Endothelial cell of umbilical vein (primary cell): Measurements from ENCODE around the gene CACNA1E. TPM values are rescaled to one million over a fixed set of nuclear protein-coding genes. Genes with fewer than 3 reads are reported as not detected.

Experiments used
- BruUV-seq: library from RNA; stranded (reverse); fragments of 400-500 nt; replicated peaks from 2 replicates; lab custom pipeline; 2021; lab: Mats Ljungman, UMichigan
- CTCF ChIA-PET: fragments of 300-600, 350-600 bp; sonication (Branson Sonifier 250); formaldehyde crosslinking; loops from one replicate; lab custom pipeline; 2021; ENCODE audit warnings: antibody characterized with exemption, inconsistent platforms; lab: Charles Lee
- POLR2A ChIA-PET: fragments of 300-600, 350-600 bp; sonication (Branson Sonifier 250); formaldehyde crosslinking; loops from one replicate; lab custom pipeline; 2021; ENCODE audit warnings: antibody characterized with exemption, inconsistent platforms; lab: Charles Lee
- DNase-seq: peaks from one replicate; pipeline ENCODE4 v3.0.0-alpha.2; 2011; ENCODE audit warnings: low read depth, low spot score
- FAIRE-seq: peaks from 2 replicates; lab custom pipeline; 2011; peaks lifted over from hg19 to GRCh38; lab: Jason Lieb, UNC
- H2AFZ ChIP-seq: 2 replicates; pipeline ENCODE4 v1.6.0; 2012; ENCODE audit warnings: low read depth, low read length, control low read depth, inconsistent platforms
- H3K27ac ChIP-seq: 2 replicates; pipeline ENCODE4 v1.5.1; 2011; ENCODE audit warnings: low read depth, mild to moderate bottlenecking, control low read depth, low read length, moderate library complexity; ENCODE audit not compliant: insufficient read depth
- H3K27me3 ChIP-seq, 2 experiments: 2 replicates each; pipeline versions ENCODE4 v1.6.0 to v1.6.1; 2011; ENCODE audit warnings: low read length in 2 of 2, mixed read lengths in 1 of 2; ENCODE audit not compliant: control insufficient read depth in 2 of 2, insufficient read depth in 2 of 2
- H3K36me3 ChIP-seq, 2 experiments: 2 replicates in 1 of 2; 3 replicates in 1 of 2; pipeline ENCODE4 v1.5.1; 2011; ENCODE audit warnings: low read length in 2 of 2, mild to moderate bottlenecking in 1 of 2, moderate library complexity in 1 of 2; ENCODE audit not compliant: control insufficient read depth in 2 of 2, insufficient read depth in 2 of 2; ENCODE audit errors: extremely low read depth in 1 of 2
- H3K4me1 ChIP-seq: 3 replicates; pipeline ENCODE4 v1.5.1; 2011; ENCODE audit warnings: mild to moderate bottlenecking, low read length; ENCODE audit not compliant: control insufficient read depth, insufficient read depth; ENCODE audit errors: extremely low read depth
- H3K4me2 ChIP-seq: 2 replicates; pipeline ENCODE4 v1.6.1; 2011; ENCODE audit warnings: low read length, control low read depth, mixed read lengths; ENCODE audit not compliant: insufficient read depth
- H3K4me3 ChIP-seq, 3 experiments: fragments of 200-600 bp in 1 of 3; sonication (generic), shearing (Covaris generic) in 1 of 3; replicated peaks in 1 of 3; 2 replicates each; pipeline ENCODE4 v1.5.1; 2011 to 2016; ENCODE audit warnings: control low read depth in 3 of 3, low read length in 3 of 3, mild to moderate bottlenecking in 2 of 3, inconsistent platforms in 1 of 3, low read depth in 1 of 3, moderate library complexity in 1 of 3; ENCODE audit not compliant: insufficient read depth in 1 of 3
- H3K79me2 ChIP-seq: 2 replicates; pipeline ENCODE4 v1.6.0; 2012; ENCODE audit warnings: low read length, inconsistent platforms; ENCODE audit not compliant: control insufficient read depth, insufficient read depth
- H3K9ac ChIP-seq: replicated peaks from 2 replicates; pipeline ENCODE3; 2011; ENCODE audit warnings: low read length, control low read depth; ENCODE audit not compliant: insufficient read depth; ENCODE audit errors: extremely low read depth
- H3K9me1 ChIP-seq: replicated peaks from 3 replicates; pipeline ENCODE4 v1.6.0; 2011; ENCODE audit warnings: mild to moderate bottlenecking, low read length; ENCODE audit not compliant: control insufficient read depth, insufficient read depth; ENCODE audit errors: extremely low read depth
- H3K9me3 ChIP-seq: replicated peaks from 2 replicates; pipeline ENCODE4 v1.5.1; 2012; ENCODE audit warnings: low read length, inconsistent platforms; ENCODE audit not compliant: control insufficient read depth, insufficient read depth
- H4K20me1 ChIP-seq: replicated peaks from 2 replicates; pipeline ENCODE3; 2011; ENCODE audit warnings: mild to moderate bottlenecking, low read length; ENCODE audit not compliant: control insufficient read depth, insufficient read depth; ENCODE audit errors: extremely low read depth
- EZH2 ChIP-seq: IDR thresholded peaks from 2 replicates; pipeline ENCODE4 v1.6.1; 2012; ENCODE audit warnings: borderline replicate concordance, low read depth, mild to moderate bottlenecking, moderate library complexity, low read length, inconsistent platforms; ENCODE audit not compliant: severe bottlenecking
- FOS ChIP-seq: IDR thresholded peaks from 2 replicates; pipeline ENCODE4 v1.6.1; 2011; ENCODE audit warnings: mild to moderate bottlenecking, low read length, moderate library complexity, borderline replicate concordance; ENCODE audit not compliant: insufficient read depth
- GATA2 ChIP-seq: IDR thresholded peaks from 2 replicates; pipeline ENCODE4 v1.7.0; 2011; ENCODE audit warnings: low read depth, mild to moderate bottlenecking, moderate library complexity, mixed read lengths, low read length; ENCODE audit not compliant: insufficient read length, insufficient read depth
- JUN ChIP-seq: IDR thresholded peaks from 2 replicates; pipeline ENCODE4 v1.6.1; 2011; ENCODE audit warnings: borderline replicate concordance, low read depth; ENCODE audit not compliant: insufficient read length, insufficient read depth
- MYC ChIP-seq: IDR thresholded peaks from one replicate; pipeline ENCODE4 v1.6.1; 2011; ENCODE audit warnings: mild to moderate bottlenecking, low read depth, low read length
- POLR2A ChIP-seq: IDR thresholded peaks from 2 replicates; pipeline ENCODE4 v1.6.1; 2012; ENCODE audit warnings: low read depth, mild to moderate bottlenecking, control low read depth, low read length
- POLR2AphosphoS5 ChIP-seq: IDR thresholded peaks from 2 replicates; pipeline ENCODE4 v1.6.1; 2012; ENCODE audit warnings: low read depth, mild to moderate bottlenecking, control low read depth, low read length, moderate library complexity; ENCODE audit not compliant: insufficient read depth
- dilution Hi-C: fragments of 300-500 bp; cut with MboI; formaldehyde crosslinking; loops from one replicate; pipeline ENCODE4 v1.15.0; 2019; ENCODE audit warnings: low sequenced_read_pairs; ENCODE audit not compliant: extremely low pct_ligation_motif_present
- intact Hi-C: fragments of 100-400 bp; cut with micrococcal nuclease; formaldehyde crosslinking; loops from one replicate; pipeline ENCODE4 v1.10.0; 2022
- polyA plus RNA-seq, 4 experiments: library from polyadenylated mRNA; depleted of rRNA in 3 of 4; stranded (reverse) in 3 of 4; unstranded in 1 of 4; fragments of >200 nt; gene quantifications; 2 replicates each; pipeline versions ENCODE4 v1.2.1 to v1.2.3, GENCODE V29; 2011 to 2012; ENCODE audit warnings: missing spikeins in 1 of 4
- total RNA-seq: library from RNA; stranded (reverse); gene quantifications from 2 replicates; pipeline ENCODE4 v1.2.3, GENCODE V29; 2021
- TF ChIP-seq, protein P1 (sequence below), 2 donors: IDR thresholded peaks; 1 replicate in 1 of 2; 2 replicates in 1 of 2; pipeline ENCODE4 v1.5.1; 2011; ENCODE audit warnings: low read length in 2 of 2, mild to moderate bottlenecking in 2 of 2, moderate library complexity in 2 of 2, control low read depth in 1 of 2, inconsistent platforms in 1 of 2, low read depth in 1 of 2; ENCODE audit not compliant: insufficient read depth in 1 of 2; ENCODE audit errors: extremely low read depth in 1 of 2
- TF ChIP-seq, protein P2 (sequence below): IDR thresholded peaks from 2 replicates; pipeline ENCODE4 v1.6.1; 2011; ENCODE audit not compliant: insufficient read depth, insufficient read length

The CACNA1E gene
- total and polyA plus RNA-seq, 2 donors (not counting 3 experiments of a cell fraction or from before 2014, with no cell fraction given): not detected

DNA sequence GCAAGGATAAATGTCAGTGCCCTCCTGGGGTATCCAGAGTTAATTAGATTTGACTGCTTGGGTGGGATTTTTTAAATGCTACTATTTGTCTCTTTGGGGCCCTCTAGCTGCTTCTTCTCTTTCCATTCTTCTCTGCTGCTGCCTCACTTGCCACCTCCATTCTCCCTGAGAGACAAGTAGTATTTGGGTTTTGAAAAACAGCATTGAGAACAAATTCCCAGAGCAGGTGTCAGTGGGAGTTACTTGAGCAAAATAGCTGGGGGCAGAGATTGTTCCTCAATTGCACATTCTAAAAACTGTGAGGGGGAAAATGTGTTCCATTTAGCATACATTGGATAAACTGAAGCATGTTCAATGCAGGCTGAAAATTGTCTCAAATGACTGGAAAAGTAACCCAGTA, 286.5 kb downstream of the CACNA1E start:
- DNase-seq: no peak
- no peaks in the 10 kb centered on the region for H4K20me1 ChIP-seq
- no peak overlapping the region for H3K4me3 ChIP-seq
- H2AFZ ChIP-seq: no peak overlapping the region
- H3K9me3 ChIP-seq: peaks cover 4% of the 10 kb centered on the region
- H3K4me1 ChIP-seq: no peaks in the 10 kb centered on the region
- BruUV-seq: no TSS peak
- ChIA-PET CTCF (no interaction called here), POLR2A (no interaction called here)
- H3K79me2 ChIP-seq: no peaks in the 10 kb centered on the region
- H3K36me3 ChIP-seq: no peaks in the 10 kb centered on the region
- dilution Hi-C loops (no loop called here), intact Hi-C loops (no loop called here)
- no peak overlapping the region for H3K27ac ChIP-seq
- FAIRE-seq: no peak
- no peaks in the 10 kb centered on the region for H3K9me1 ChIP-seq
- TF ChIP-seq JUN: no peak
- TF ChIP-seq GATA2: no peak
- TF ChIP-seq, protein P1, sequence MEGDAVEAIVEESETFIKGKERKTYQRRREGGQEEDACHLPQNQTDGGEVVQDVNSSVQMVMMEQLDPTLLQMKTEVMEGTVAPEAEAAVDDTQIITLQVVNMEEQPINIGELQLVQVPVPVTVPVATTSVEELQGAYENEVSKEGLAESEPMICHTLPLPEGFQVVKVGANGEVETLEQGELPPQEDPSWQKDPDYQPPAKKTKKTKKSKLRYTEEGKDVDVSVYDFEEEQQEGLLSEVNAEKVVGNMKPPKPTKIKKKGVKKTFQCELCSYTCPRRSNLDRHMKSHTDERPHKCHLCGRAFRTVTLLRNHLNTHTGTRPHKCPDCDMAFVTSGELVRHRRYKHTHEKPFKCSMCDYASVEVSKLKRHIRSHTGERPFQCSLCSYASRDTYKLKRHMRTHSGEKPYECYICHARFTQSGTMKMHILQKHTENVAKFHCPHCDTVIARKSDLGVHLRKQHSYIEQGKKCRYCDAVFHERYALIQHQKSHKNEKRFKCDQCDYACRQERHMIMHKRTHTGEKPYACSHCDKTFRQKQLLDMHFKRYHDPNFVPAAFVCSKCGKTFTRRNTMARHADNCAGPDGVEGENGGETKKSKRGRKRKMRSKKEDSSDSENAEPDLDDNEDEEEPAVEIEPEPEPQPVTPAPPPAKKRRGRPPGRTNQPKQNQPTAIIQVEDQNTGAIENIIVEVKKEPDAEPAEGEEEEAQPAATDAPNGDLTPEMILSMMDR (IDR thresholded peaks at IDR 0.05; ENCODE audit: extremely low read depth in 1 of 2, insufficient read depth in 1 of 2, low read depth in 1 of 2, low read length in 2 of 2): no peak
- no peak for TF ChIP-seq FOS
- no peak for TF ChIP-seq MYC
- no peaks in the 10 kb centered on the region for H3K27me3 ChIP-seq
- no peak overlapping the region for H3K4me2 ChIP-seq
- H3K9ac ChIP-seq: no peak overlapping the region

DNA sequence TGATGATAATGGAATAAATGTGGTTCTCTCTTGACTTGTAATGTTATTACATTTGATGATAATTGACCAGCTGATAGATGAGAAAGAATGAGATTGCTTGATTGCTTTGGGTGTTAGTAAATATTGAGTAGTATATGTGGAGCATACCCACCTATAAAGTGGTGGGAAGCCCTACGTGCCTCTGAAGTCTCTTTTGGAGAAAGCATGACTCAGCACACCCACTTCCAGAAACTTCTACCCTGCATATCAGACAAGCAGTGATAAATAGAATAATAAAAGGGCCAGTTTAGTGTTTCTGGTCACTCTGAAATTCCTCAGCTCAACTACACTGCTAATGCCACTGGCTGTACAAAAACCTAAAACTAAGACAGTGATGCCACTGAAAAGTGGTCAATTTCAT, 289.4 kb downstream of the CACNA1E start:
- Histone ChIP-seq H3K4me1 (no peaks in the 10 kb centered on the region), H4K20me1 (no peaks in the 10 kb centered on the region), H3K27ac (no peak overlapping the region), H3K79me2 (no peaks in the 10 kb centered on the region), H3K9ac (no peak overlapping the region), H3K36me3 (no peaks in the 10 kb centered on the region), H3K9me3 (peaks cover 4% of the 10 kb centered on the region), H3K9me1 (no peaks in the 10 kb centered on the region), H3K4me3 (no peak overlapping the region), H2AFZ (no peak overlapping the region), H3K27me3 (no peaks in the 10 kb centered on the region), H3K4me2 (no peak overlapping the region)
- POLR2A ChIA-PET: no interaction called here
- dilution Hi-C loops: no loop called here
- TF ChIP-seq MYC (no peak), FOS (no peak), GATA2 (no peak), POLR2AphosphoS5 (no peak), POLR2A (no peak), JUN (no peak), EZH2 (no peak)
- TF ChIP-seq, protein P2, sequence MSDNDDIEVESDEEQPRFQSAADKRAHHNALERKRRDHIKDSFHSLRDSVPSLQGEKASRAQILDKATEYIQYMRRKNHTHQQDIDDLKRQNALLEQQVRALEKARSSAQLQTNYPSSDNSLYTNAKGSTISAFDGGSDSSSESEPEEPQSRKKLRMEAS: no peak
- TF ChIP-seq, protein P1 (IDR thresholded peaks at IDR 0.05; ENCODE audit: extremely low read depth in 1 of 2, insufficient read depth in 1 of 2, low read depth in 1 of 2, low read length in 2 of 2): no peak
- no peak for DNase-seq
- no peak for FAIRE-seq
- no TSS peak for BruUV-seq
- CTCF ChIA-PET: no interaction called here
- intact Hi-C loops: no loop called here
